Skeletal muscle tissue (tissue), 4 donors: ENCODE results near the gene CDC42EP4. TPM values are rescaled to one million over a fixed set of nuclear protein-coding genes. Genes with fewer than 3 reads are reported as not detected.
"Not testable (repeated sequence)": the region's sequence is repeated elsewhere in the genome, so short reads cannot be mapped to it uniquely, and the experiment has no call there.

Experiments used
- H3K27ac ChIP-seq: one replicate; pipeline ENCODE4 v1.7.0; 2013; ENCODE audit warnings: mild to moderate bottlenecking, low read depth, low read length, inconsistent platforms
- H3K27me3 ChIP-seq, 3 donors: one replicate each; pipeline ENCODE4 v1.7.0; 2013; ENCODE audit warnings: low read length in 3 of 3; ENCODE audit not compliant: control insufficient read depth in 3 of 3, insufficient read depth in 3 of 3
- H3K36me3 ChIP-seq, 3 donors: one replicate each; pipeline ENCODE4 v1.7.0; 2013; ENCODE audit warnings: low read length in 3 of 3; ENCODE audit not compliant: control insufficient read depth in 3 of 3, insufficient read depth in 3 of 3
- H3K4me1 ChIP-seq, 3 donors: one replicate each; pipeline ENCODE4 v1.7.0; 2013; ENCODE audit warnings: low read length in 3 of 3, mild to moderate bottlenecking in 3 of 3; ENCODE audit not compliant: control insufficient read depth in 3 of 3, insufficient read depth in 3 of 3
- H3K4me3 ChIP-seq, 3 donors: one replicate each; pipeline ENCODE4 v1.7.0; 2013; ENCODE audit warnings: low read length in 3 of 3
- H3K9ac ChIP-seq, 3 donors: one replicate each; pipeline ENCODE4 v1.7.0; 2013; ENCODE audit warnings: low read length in 3 of 3, mild to moderate bottlenecking in 3 of 3, moderate library complexity in 2 of 3, low read depth in 1 of 3
- H3K9me3 ChIP-seq, 3 donors: one replicate each; pipeline ENCODE4 v1.7.0; 2013; ENCODE audit warnings: low read length in 3 of 3; ENCODE audit not compliant: control insufficient read depth in 3 of 3
- total RNA-seq: library from RNA; depleted of rRNA; stranded (reverse); fragments of >200 nt; gene quantifications from one replicate; pipeline ENCODE4 v1.2.3, GENCODE V29; 2014
- donor health status: Osteomylitis.

The CDC42EP4 gene
- total RNA-seq, 1 donor from 2014 or later: 18.8 TPM

GRCh38 chr17:73338050-73338521 lies 26.3 kb upstream of the CDC42EP4 start:
- H3K27me3 ChIP-seq: peaks cover 0 to 6% (median 4%) of the 10 kb centered on the region in 3 donors
- no peaks in the 10 kb centered on the region for H3K36me3 ChIP-seq
- peak overlapping the region; percentile 76 for H3K27ac ChIP-seq
- peak overlapping the region in 1 of 3 donors; percentile 6 for H3K4me3 ChIP-seq
- no peaks in the 10 kb centered on the region for H3K9me3 ChIP-seq
- H3K9ac ChIP-seq: peak overlapping the region in 1 of 3 donors; percentile 6
- H3K4me1 ChIP-seq: peaks cover 11 to 41% (median 31%) of the 10 kb centered on the region in 3 donors

- Histone ChIP-seq H3K27ac (peak overlapping the region; percentile 76), H3K36me3 (no peaks in the 10 kb centered on the region), H3K9me3 (no peaks in the 10 kb centered on the region), H3K9ac (peak overlapping the region in 1 of 3 donors; percentile 6), H3K4me3 (no peak overlapping the region), H3K27me3 (peaks cover 0 to 4% (median 4%) of the 10 kb centered on the region in 3 donors), H3K4me1 (peaks cover 4 to 34% (median 27%) of the 10 kb centered on the region in 3 donors)
Observed at GRCh38 chr17:73337330-73337710, 25.5 kb upstream of the CDC42EP4 start.

DNA sequence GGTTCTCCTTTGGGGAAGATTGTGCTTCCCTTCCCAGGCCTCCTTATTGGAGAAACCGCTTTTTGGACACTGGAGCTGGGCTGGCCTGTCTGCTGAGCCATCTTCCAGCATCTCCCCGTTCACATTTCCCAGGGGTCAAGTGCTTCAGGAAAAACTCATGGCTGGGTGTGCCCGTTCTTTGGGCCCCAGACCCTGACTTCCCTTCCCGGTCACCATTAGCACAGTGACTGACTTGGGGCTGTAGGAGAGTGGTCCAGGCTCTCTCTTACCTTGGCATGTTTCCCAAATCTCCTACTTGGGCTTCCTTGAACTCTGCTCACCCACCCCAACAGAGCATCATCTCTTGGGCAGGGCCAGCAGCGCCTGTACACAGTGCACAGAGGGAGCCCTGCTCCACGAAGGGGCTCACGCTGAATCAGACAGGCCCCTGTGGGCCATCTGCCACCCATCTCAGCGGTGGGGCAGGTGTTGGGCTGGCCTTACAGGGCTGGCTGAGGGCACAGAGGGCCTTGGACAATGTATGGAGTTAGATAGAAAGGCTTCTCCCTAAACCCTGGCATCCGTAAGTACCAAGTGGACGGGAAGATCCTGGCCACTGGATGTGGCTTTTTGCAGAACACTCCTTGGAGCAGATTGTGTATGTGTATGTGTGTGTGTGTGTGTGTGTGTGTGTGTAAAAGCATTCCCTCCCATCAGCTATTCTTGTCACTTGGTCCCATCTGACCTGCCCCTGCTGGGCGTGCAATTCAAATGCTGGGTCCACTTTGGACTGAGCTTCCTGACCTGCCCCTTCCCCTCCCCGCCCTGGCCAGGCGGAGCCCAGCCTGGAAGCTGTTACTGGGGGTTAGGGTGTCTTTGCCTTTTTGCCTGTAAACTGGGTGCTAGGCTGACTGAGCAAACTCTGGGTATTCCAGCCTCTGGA lies 24.9 kb upstream of the CDC42EP4 start:
- Histone ChIP-seq H3K27me3 (peaks cover 0 to 4% (median 0%) of the 10 kb centered on the region in 3 donors), H3K9me3 (no peaks in the 10 kb centered on the region), H3K9ac (peak overlapping the region in 1 of 3 donors; percentile 6), H3K27ac (peak overlapping the region; percentile 76), H3K36me3 (no peaks in the 10 kb centered on the region), H3K4me3 (no peak overlapping the region), H3K4me1 (peaks cover 0 to 29% (median 22%) of the 10 kb centered on the region in 3 donors)

GRCh38 chr17:73335591-73336407 lies 24.0 kb upstream of the CDC42EP4 start:
- no peaks in the 10 kb centered on the region for H3K36me3 ChIP-seq
- peaks cover 0 to 4% (median 0%) of the 10 kb centered on the region in 3 donors for H3K27me3 ChIP-seq
- no peaks in the 10 kb centered on the region for H3K9me3 ChIP-seq
- no peak overlapping the region for H3K4me3 ChIP-seq
- H3K4me1 ChIP-seq: peaks cover 0 to 25% (median 19%) of the 10 kb centered on the region in 3 donors
- H3K9ac ChIP-seq: no peak overlapping the region
- H3K27ac ChIP-seq: peak overlapping the region; percentile 76

- H3K9ac ChIP-seq: no peak overlapping the region
- H3K4me3 ChIP-seq: no peak overlapping the region
- H3K27me3 ChIP-seq: peaks cover 0 to 4% (median 0%) of the 10 kb centered on the region in 3 donors
- peaks cover 0 to 20% (median 19%) of the 10 kb centered on the region in 3 donors for H3K4me1 ChIP-seq
- H3K9me3 ChIP-seq: no peaks in the 10 kb centered on the region
- H3K27ac ChIP-seq: no peak overlapping the region
- no peaks in the 10 kb centered on the region for H3K36me3 ChIP-seq
Observed at GRCh38 chr17:73334771-73335513, 23.1 kb upstream of the CDC42EP4 start.

DNA sequence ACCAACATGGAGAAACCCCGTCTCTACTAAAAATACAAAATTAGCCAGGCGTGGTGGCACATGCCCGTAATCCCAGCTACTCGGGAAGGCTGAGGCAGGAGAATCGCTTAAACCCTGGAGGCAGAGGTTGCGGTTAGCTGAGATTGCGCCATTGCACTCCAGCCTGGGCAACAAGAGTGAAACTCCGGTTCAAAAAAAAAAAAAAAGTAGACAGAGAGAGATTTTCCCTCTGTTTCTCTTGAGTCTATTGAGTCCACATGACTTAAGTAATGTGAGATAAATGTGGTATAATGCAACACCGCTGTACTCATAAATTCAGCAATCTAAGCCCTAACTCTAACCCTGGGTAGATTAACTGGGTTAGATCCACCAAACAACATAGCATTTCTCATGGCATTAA lies 21.6 kb upstream of the CDC42EP4 start:
- not testable (repeated sequence) for H3K4me3 ChIP-seq, H3K27ac ChIP-seq, H3K36me3 ChIP-seq, H3K9me3 ChIP-seq, H3K9ac ChIP-seq, H3K27me3 ChIP-seq
- H3K4me1 ChIP-seq: peaks cover 0 to 15% (median 14%) of the 10 kb centered on the region in 3 donors

GRCh38 chr17:73331060-73331459 lies 19.3 kb upstream of the CDC42EP4 start:
- no peaks in the 10 kb centered on the region for H3K9me3 ChIP-seq
- no peak overlapping the region for H3K4me3 ChIP-seq
- peaks cover 0 to 5% (median 4%) of the 10 kb centered on the region in 3 donors for H3K4me1 ChIP-seq
- no peak overlapping the region for H3K9ac ChIP-seq
- H3K27ac ChIP-seq: no peak overlapping the region
- no peaks in the 10 kb centered on the region for H3K36me3 ChIP-seq
- H3K27me3 ChIP-seq: no peaks in the 10 kb centered on the region

DNA sequence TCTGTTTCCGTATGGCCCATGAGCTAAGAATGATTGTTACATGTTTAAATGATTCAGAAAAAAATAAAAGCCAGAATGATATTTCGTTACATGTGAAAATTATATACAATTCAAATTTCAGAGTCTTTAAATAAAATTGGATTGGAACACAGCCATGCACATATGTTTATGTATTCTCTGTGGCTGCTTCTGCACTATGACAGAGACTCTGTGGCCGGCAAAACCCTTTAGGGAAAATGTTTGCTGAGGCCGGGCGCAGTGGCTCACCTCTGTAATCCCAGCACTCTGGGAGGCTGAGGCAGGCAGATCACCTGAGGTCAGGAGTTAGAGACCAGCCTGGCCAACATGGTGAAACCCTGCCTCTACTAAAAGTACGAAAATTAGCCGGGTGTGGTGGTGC lies 15.9 kb upstream of the CDC42EP4 start:
- peaks cover 0 to 5% (median 0%) of the 10 kb centered on the region in 3 donors for H3K27me3 ChIP-seq
- H3K36me3 ChIP-seq: no peaks in the 10 kb centered on the region
- peaks cover 0 to 2% (median 0%) of the 10 kb centered on the region in 3 donors for H3K9me3 ChIP-seq
- no peak overlapping the region for H3K27ac ChIP-seq
- H3K4me1 ChIP-seq: peaks cover 5 to 12% (median 8%) of the 10 kb centered on the region in 3 donors
- no peak overlapping the region for H3K9ac ChIP-seq
- H3K4me3 ChIP-seq: no peak overlapping the region

- Histone ChIP-seq H3K4me3 (no peak overlapping the region), H3K27me3 (peaks cover 0 to 8% (median 0%) of the 10 kb centered on the region in 3 donors), H3K27ac (peak overlapping the region; percentile 47), H3K4me1 (peaks cover 5 to 12% (median 8%) of the 10 kb centered on the region in 3 donors), H3K9me3 (peaks cover 0 to 3% (median 0%) of the 10 kb centered on the region in 3 donors), H3K36me3 (no peaks in the 10 kb centered on the region), H3K9ac (no peak overlapping the region)
Observed at GRCh38 chr17:73325527-73325842, 13.7 kb upstream of the CDC42EP4 start.
